GM04504 (cell line): ENCODE data around the gene LOXL4.
"Not testable (repeated sequence)": the region's sequence is repeated elsewhere in the genome, so short reads cannot be mapped to it uniquely, and the experiment has no call there.

Experiments
- DNase-seq: peaks from one replicate; pipeline ENCODE4 v3.0.0-alpha.2; 2012; ENCODE audit warnings: low read depth

LOXL4 gene

DNA sequence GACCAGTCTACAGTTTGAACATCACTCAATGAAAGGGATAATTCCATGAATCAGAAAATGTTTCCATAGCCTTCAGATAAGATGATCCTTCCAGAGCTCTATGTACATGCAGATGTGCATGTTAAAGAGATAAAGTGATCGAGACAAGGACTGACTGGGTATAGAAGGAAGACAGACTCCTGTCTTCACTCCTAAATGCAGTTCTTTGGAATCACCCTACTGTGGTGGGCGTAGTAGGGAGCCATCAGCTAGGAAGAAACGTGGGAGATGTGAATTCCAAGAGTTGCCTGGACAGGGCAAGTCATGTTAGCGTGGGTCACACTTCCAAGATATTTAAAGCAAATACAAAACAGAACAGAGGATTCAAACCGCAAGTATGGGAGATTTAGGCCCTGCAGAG, 23.9 kb downstream of the LOXL4 start:
- DNase-seq = no peak

DNA sequence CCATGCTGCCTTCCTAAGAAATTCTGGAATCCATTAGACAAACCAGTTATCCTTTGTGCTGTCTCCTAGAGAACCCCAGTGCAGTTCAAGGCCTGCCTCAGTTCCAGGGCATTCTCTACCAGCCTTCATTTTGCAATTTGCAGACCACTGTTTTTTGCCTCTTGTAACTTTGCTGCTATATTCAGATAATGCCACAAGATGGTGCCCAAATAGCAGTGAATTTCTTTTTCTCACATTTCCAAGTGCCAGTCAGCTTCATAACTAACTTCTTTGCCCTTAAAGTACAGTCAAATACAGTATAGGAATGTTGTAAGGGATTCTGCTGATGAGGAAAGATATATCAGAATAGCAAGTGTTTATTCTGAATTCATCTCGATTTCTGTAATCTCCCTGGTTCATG, 25.2 kb downstream of the LOXL4 start:
- DNase-seq = no peak

DNA sequence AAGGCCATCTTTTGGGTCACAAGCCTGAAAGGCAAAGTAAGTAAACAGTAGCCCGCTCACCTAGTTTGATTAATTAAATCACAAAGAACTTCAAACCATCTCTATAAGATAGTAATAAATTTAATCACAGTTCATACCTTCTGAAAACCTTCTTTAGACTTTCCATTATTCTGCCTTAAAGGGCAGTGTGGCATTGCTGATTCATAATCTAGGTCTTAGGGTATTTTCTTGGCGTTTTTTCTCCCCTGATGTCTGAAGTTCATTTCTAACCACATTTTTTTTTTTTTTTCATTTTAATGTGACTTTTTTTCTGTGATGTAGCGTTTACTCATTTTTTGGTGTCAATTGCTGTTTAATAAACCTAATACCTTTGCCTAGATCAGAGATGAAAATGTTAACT, 27.5 kb downstream of the LOXL4 start:
- DNase-seq = no peak

DNA sequence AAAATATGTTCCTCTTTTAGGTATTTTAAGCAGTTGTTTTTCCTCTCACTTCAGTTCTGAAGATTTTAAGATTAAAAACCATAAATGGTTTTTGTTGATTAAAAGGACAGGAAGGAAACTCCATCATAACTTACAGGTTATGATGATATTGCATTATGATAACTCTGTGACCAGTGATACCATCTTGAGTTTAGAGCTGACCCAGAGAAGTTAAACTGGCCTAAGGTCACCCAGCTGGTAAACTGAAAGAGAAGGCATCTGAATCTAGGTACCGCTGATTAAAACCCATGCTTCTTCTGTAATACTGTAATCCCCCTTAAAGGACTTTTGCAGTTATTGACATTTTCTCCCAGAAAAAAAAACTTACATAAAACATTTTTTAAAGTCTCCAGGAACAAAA, 29.6 kb downstream of the LOXL4 start:
- DNase-seq = no peak

DNA sequence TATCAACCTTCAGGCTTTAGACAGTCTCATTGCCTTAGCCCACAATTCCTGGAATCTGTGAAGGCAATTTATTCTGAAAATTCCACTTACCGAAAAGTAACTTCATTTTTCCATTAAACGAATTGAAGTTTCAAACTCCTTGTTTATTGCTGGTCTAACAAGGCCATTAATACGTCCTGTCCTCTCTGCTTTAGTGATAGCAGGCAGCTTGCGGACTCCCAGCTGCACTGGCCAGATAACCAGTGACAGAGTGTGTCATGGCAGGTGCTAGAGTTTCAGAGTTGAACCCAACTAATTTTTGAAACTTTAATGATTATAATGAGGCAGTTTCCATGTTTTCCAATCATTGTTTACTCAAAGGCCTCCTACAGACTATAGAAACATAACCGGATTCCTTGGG, 31.1 kb downstream of the LOXL4 start:
- no peak for DNase-seq

DNA sequence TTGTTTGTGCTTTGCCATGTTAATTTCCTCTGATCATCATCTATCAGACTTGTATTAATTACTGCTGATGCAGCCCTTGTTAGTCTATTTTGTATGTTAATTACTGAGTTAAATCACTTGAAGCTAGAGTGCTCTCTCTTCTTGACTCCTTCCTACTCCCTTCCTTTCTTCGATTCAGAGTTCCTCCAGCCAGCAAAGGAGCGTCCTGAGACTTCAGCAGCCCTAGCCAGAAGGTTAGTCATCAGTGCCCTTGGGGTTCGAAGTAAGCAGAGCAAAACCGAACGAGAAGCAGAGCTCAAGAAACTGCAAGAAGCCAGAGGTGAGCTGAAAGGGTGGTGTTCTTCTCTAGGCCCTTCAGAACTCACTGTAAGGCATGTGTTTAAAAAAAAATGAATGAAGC, 32.1 kb downstream of the LOXL4 start:
- no peak for DNase-seq

DNA sequence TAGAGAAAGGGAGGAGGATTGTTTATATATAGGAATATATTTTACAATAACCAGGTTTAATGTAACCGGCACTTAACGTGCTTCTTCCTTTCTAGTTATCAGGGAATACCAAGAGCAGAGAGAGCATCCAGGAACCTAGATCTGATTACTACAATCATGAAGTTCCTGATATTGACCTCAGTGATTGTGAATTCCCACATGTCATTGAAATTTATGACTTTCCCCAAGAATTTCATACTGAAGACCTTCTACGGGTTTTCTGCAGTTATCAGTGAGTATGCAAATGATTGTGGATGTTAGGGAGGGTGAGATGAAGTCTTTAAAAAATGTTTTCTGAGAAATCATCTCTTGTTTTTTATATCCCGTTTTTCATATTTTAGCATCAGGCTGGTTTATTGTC, 36.6 kb downstream of the LOXL4 start:
- no peak for DNase-seq

DNA sequence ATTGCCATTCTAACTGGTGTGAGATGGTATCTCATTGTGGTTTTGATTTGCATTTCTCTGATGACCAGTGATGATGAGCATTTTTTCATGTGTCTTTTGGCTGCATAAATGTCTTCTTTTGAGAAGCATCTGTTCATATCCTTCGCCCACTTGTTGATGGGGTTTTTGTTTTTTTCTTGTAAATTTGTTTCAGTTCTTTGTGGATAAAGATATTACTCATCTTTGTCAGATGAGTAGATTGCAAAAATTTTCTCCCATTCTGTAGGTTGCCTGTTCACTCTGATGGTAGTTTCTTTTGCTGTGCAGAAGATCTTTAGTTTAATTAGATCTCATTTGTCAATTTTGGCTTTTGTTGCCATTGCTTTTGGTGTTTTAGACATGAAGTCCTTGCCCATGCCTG, 39.7 kb downstream of the LOXL4 start:
- DNase-seq = not testable (repeated sequence)

DNA sequence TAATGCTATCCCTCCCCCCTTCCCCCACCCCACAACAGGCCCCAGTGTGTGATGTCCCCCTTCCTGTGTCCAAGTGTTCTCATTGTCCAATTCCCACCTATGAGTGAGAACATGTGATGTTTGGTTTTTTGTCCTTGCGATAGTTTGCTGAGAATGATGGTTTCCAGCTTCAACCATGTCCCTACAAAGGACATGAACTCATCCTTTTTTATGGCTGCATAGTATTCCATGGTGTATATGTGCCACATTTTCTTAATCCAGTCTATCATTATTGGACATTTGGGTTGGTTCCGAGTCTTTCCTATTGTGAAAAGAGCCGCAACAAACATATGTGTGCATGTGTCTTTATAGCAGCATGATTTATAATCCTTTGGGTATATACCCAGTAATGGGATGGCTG, 40.3 kb downstream of the LOXL4 start:
- not testable (repeated sequence) for DNase-seq

DNA sequence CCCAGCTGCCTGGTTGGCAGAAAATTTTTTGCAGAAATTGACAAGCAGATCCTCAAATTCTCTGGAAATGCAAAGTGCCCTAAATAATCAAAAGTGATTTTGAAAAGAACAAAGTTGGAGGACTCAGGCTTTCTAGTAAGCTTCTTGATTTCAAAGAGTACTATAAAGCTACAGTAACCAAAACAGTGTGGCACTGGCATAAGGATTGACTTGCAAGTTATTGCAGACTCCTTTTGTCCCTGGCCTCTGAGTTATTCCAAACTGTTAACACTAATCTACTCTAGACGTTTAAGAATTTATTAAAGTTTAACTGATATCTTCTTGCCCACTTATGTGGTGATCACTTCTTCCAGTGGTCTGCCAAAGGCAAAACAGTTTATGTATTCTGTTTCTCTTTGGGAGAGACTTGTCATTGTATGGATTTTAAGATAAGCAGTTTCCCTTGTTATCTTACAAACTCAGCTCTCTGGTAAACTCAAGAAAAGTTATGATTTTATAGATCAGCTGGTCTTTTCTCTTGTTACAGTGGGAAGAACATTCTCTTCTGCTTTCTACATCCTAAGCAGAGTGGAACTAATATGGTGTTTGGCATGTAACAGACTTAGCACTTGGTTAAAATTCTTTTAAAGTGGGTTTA, 41.4 kb downstream of the LOXL4 start:
- no peak for DNase-seq

DNA sequence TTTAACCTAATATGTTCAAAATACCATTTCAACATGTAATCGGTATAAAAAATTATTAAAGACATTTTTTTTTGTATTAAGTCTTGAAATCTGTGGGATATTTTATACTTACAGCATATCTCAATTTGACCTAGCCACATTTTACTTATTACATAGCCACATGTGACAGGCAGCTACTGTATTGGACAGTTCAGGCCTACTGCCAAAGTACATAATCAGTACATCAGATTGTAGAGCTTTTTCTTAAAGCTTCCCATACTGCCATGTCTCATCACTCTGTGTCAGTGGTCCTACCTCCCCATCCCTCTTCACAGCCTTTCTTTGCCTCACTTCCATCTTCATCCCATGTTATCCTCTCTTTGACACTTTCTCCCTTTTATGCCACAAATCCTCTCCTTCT, 43.0 kb downstream of the LOXL4 start:
- no peak for DNase-seq

DNA sequence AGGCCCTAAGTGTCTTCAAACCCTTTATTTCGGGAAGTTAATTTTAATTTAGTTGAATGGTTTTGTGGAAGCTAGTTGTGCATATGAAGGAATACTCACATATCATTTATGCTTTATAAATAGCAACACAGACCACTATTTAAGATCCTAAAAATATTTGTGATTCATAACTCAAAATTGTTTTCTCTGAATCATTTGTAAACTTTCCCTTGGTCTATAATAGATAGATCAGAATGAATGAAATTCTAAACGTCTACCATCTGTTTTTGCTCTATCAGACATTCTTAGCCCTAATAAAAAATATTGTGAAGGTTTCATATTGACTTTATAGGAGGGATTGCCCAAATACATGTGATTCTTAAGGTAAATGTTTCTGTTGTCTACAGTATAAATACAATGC, 43.5 kb downstream of the LOXL4 start:
- DNase-seq = peak; percentile 7

DNA sequence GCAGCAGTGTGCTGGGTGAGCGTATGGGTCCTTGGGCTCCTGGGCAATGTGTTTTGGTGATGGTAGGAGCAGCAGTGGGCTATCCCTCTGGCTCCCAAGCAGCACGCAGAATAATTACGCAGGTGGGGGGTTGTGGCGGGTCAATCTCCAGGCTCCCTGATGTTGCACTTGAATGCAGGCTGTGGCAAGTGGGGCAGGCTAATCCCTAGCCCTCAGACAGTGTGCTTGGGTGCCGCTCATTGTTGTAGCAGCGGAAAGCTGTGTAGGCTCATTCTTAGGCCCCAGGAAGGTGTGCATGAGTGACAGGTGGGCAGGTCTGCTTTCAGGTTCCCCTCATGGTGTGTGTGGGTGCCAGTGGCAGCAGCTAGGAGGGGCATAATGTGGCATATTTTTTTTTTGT, 44.1 kb downstream of the LOXL4 start:
- DNase-seq = no peak

DNA sequence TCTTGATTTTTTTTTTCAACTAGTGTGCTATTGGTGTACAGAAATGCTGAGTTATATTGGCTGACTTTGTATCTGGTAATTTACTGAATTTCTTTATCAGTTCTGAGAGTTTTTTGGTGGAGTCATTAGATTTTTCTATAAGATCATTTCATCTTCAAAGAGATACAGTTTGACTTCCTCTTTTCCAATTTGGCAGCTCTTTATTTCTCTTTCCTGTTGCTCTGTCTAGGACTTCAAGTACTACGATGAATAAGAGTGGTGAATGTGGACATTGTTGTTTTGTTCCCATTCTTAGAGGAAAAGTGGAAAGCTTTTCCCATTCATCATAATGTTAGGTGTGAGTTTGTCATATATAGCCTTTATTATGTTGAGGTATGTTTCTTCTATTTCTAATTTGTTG, 50.2 kb downstream of the LOXL4 start:
- no peak for DNase-seq

DNA sequence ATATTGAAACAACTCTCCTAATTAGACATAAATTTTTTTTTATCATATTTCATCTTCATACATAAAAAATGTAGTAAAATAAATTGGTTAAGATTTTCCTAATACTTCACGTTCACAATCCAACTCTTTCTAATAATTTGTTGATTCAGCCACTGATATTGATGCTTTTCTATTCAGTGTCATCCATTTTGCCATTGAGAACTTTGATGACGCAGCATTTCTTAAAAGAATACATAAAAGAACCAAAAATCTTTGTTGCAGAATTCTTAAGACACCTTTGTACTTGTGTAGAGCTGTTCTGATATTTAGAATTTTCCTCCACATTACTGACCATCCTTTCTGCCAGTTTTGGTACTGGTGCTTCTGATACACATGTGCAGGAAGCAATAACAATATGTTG, 52.6 kb downstream of the LOXL4 start:
- no peak for DNase-seq

DNA sequence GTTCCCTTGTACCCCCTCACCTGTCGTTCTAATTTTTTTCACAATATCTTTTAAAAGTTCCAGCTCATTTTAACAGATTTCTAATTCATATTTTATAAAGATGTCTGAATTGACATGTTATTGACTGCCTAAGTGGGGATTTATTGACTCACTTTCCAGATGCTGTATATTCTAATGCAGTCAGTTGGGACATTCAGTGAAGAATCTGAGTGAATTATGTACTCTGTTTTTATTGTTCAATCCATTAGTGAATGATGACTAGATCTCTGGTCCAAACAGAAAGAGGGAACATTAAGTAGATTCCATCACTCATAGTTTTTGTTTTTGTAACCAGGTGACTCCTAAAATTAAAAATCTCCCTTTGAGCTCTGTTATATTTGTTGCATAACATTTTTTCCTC, 54.3 kb downstream of the LOXL4 start:
- no peak for DNase-seq

DNA sequence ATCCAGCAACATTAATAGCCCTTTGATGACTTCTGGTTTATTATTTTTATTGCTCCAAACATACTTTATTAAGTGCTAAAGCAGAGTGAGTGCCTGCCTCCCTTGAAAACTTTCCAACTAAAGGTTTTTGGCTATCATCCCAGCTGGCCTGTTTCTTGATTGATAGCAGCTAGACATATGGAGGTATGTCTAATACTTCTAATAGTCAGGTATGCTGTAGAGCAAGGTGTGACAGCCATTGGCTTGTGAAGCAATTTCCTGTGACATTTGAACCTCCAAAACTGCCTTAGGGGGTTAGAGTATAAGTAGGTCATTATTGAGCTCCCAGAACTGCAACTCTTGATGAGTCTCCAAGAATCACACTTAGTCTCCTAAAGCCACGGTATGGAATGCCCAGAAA, 55.8 kb downstream of the LOXL4 start:
- no peak for DNase-seq

DNA sequence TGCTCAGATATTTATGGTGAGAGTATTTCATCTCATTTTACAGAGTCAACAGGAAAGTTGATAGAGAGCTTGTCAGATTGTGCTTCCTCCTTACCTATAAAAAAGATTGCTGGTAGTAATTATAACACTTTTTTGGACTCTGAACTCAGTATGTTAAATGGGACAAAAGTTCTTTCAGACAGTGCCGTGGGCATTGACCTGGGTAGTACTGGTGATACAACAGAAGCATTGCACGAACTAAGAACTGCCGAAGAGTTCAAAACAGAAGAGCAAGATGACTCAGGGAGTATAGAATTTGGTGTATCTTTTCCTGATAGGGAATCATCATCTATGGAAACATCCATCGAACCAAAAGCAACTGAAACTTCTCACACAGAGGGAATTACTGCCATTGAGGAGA, 58.6 kb downstream of the LOXL4 start:
- no peak for DNase-seq

DNA sequence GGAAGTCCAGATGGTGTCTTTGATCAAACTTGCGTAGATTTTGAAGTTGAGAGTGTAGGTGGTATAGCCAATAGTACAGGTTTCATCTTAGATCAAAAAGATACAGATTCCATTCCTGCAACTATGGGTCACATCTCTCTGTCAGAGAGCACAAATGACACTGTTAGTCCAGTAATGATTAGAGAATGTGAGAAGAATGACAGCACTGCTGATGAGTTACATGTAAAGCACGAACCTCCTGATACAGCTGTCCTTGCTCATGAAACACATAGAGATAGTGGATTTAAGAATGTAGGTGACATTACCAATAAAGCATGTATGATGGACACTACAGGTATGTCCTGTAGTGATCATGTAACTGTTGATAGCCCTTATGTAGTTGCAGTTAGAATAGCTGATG, 59.1 kb downstream of the LOXL4 start:
- DNase-seq = no peak

DNA sequence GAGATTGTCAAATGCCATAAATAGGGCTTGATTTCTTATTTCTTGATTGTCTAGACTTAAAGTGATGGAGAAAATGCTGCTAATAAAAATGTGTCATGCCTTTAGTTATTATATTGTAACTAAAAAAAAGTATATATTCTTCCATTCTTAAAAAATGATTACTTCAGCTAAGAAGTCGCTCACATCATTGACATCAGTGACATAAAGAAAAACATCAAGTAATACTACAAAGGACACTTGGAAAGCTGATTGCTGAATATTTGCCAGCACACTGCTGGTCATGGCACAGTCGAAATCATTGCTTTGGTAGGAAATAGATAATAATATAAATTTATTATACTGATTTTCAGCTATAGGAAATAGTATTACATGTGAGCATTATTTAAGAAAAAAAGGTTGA, 62.6 kb downstream of the LOXL4 start:
- DNase-seq = no peak

DNA sequence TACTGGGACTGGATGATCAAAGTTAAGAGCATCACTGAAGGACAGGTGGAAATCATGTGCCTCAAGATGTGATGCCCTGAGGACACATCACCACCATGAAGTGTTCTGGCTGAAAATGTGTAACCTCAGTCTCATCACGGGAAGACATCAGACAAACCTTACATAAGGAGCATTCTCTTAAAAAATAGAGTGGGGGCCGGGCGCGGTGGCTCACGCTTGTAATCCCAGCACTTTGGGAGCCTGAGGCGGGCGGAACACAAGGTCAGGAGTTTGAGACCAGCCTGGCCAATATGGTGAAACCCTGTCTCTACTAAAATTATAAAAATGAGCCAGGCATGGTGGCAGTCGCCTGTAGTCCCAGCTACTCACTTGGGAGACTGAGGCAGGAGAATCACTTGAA, 65.6 kb downstream of the LOXL4 start:
- DNase-seq = no peak

DNA sequence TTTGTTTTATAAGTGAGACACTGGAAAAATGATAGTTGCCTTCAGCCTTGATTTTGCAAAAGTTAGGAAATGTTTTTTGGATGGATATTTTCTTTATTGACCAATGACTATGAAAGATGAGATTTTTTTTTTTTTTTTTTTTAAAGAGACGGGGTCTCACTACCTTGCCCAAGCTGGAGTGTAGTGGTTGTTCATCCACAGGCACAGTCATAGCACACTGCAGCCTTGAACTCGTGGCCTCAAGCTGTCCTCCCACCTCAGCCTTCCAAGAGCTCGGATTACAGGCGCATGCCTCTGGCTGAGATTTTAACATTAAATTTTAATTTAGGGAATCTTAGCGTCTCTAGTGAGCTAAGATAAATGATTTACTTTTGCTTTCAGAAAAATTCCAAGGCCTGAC, 66.2 kb downstream of the LOXL4 start:
- DNase-seq = no peak
